KOPT-K1 (cell line): ENCODE data around the gene HEXD.
"Not testable (repeated sequence)": the region's sequence is repeated elsewhere in the genome, so short reads cannot be mapped to it uniquely, and the experiment has no call there.

Source experiments
- H3K27ac ChIP-seq: fragments of 200-600 bp; sonication (generic); 2 replicates; pipeline ENCODE4 v1.5.1; 2016; ENCODE audit warnings: antibody characterized with exemption, mild to moderate bottlenecking, low read depth, low read length; ENCODE audit not compliant: poor library complexity, severe bottlenecking
- H3K36me3 ChIP-seq: fragments of 200-600 bp; sonication (generic); 2 replicates; pipeline ENCODE4 v1.5.1; 2017; ENCODE audit warnings: antibody characterized with exemption, mild to moderate bottlenecking, low read length, moderate library complexity; ENCODE audit not compliant: insufficient read depth
- H3K9me3 ChIP-seq: fragments of 200-600 bp; sonication (generic); 2 replicates; pipeline ENCODE4 v1.5.1; 2017; ENCODE audit warnings: antibody characterized with exemption, low read length, mild to moderate bottlenecking; ENCODE audit not compliant: insufficient read depth, poor library complexity, severe bottlenecking

Gene HEXD

DNA sequence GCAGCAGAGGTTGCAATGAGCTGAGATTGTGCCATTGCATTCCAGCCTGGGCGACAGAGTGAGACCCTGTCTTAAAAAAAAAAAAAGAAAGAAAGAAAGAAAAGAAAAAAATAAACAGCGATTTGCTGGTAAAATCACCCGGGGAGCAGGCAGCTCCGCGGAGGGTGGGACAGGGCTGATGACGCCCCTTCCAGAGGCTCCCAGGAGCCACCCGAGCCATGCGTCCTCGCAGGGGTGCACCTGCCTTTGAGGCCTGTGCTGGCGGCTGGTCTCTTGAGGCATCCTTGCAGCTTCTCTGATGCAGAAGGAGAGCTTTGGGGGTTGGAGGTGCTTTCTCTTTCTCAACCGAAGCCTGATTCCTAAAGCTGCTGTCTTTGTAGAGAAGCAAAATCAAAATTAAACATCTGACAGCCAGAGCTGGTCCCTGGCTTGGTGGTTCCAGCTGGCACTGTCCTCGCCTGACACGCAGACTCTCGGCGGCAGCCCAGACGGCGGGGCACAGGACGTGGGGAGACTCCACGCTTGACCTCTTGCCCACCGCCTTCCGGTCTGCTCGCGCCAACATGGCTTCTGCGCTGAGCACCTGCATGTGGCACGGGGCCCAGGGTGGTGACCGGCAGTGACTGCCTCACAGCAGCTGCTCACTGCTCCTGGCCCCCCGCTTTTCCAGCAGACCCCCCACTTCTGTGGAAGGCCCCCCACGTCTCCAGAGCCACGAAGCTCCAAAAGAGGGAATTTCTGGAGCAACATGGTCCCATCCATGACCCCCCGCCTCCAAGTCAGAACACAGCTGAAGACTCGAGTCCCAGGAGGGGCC lies 40.0 kb upstream of the HEXD start:
- no peaks in the 10 kb centered on the region for H3K9me3 ChIP-seq
- no peak overlapping the region for H3K27ac ChIP-seq
- no peaks in the 10 kb centered on the region for H3K36me3 ChIP-seq

DNA sequence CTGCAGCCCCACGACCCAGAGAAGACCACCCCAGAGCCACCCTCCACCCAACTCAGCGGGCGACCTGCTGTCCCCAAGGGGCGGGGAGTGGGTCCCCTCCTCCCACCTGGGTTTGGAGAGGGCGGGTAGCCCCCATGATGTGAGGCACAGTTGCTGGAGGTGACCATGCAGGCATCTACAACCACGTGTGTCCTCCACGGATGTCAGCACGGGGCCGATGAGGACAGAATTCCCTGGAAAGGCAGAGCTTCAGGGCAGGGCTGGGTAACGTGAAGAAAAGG lies 39.5 kb upstream of the HEXD start:
- no peaks in the 10 kb centered on the region for H3K36me3 ChIP-seq
- no peaks in the 10 kb centered on the region for H3K9me3 ChIP-seq
- H3K27ac ChIP-seq = no peak overlapping the region

DNA sequence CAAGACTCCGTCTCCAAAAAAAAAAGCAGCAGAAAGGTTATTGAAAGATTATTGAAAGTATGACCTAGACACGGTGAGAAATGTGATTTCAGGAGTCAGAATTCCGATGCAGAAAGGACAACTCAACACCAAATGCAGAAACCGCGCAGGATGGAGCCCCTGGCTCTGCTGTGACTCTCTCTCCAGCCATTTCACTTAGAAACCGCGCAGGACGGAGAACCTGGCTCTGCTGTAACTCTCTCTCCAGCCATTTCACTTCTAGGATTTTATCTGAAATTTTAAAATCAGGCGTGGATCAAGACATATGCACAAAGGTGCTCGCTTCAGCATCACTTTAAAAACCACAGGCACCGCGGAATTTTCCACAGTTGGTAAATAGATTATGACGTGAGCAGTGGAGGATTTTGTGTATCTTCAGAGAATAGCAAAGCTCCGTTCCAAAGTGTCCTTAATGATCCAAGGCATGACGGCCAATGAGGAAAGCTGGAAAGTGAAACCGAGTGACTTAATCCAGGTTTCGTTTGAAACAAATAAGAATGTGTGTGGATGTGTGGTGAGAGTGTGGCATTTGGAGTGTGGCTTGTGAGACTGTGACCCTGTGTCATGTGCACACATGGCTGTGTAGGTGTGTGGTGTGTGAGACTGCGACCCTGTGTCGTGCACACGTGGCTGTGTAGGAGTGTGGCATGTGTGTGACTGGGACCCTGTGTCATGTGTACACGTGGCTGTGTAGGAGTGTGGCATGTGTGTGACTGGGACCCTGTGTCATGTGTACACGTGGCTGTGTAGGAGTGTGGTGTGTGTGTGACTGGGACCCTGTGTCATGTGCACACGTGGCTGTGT lies 37.1 kb upstream of the HEXD start:
- H3K36me3 ChIP-seq = no peaks in the 10 kb centered on the region
- H3K27ac ChIP-seq = no peak overlapping the region
- H3K9me3 ChIP-seq = no peaks in the 10 kb centered on the region

DNA sequence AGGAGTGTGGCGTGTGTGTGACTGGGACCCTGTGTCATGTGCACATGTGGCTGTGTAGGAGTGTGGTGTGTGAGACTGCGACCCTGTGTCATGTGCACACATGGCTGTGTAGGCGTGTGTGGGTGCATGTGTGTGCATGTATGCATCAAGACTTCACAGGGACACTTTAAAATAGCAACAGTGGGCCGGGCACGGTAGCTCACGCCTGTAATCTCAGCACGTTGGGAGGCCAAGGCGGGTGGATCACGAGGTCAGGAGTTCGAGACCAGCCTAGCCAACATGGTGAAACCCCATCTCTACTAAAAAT lies 36.5 kb upstream of the HEXD start:
- not testable (repeated sequence) for H3K36me3 ChIP-seq, H3K27ac ChIP-seq, H3K9me3 ChIP-seq

DNA sequence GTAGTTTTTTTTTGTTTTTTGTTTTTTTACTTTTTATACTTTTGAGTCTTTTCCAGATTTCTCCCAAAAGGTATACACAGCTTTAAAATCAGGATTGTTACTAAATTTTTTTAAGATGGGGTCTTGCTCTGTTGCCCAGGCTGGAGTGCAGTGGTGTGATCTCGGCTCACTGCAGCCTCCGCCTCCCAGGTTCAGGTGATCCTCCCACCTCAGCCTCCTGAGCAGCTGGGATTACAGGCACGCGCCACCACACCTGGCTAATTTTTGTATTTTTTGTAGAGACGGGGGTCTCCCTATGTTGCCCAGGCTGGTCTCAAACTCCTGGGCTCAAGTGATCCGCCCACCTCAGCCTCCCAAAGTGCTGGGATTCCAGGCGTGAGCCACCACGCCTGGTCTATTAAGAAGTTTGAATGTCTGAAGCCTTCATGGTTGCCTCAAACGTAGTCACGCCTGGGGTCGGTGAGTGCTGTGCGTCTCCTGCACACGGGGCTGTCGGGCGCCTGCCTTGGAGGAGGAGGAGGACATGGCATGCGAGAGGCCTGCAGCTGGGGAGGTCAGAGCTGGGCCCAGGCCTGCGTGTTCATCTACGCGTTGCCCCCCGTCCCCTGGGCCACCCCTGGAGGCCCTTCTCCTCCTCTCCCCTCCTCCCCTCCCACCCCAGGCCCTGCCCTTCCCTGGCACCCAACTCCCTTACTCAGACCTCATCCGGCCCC lies 35.8 kb upstream of the HEXD start:
- H3K27ac ChIP-seq, H3K9me3 ChIP-seq, H3K36me3 ChIP-seq: not testable (repeated sequence)

DNA sequence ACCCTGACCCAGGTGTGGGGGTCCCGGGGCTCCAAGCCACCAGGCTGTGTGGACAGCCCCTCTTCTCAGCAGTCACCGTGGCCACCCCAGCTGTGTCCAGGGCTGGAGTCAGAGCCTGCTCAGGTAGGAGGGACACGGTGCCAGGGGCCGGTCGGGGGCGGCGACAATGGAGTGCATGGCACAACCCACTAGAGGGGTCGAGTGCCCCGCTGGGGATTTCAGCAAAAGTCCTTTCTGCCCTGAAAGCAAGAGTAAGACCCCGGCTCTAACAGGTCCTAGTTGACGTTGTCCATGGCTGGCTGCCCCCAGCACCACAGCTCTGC lies 35.3 kb upstream of the HEXD start:
- H3K36me3 ChIP-seq = no peaks in the 10 kb centered on the region
- no peaks in the 10 kb centered on the region for H3K9me3 ChIP-seq
- H3K27ac ChIP-seq = no peak overlapping the region

DNA sequence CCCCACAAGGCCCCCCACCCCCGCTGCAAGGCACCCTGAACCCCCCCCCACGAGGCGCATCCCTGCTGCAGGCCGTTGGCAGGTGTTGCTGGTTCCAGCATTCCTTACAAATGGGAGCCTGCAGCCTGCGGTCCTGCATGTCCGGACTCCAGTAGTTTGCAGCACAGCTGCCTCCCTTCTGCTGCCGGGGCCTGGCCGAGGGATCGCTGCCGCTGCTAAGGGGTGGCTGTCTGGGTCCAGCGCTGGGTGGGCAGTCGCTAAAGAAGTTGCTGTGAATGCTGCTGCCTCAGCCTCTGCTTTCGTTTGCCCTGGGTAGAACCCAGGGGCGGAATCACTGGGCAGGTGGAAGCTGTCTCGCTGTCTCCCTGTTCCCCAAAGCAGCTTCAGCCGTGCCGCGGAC lies 34.7 kb upstream of the HEXD start:
- no peak overlapping the region for H3K27ac ChIP-seq
- H3K36me3 ChIP-seq = no peaks in the 10 kb centered on the region
- H3K9me3 ChIP-seq = no peaks in the 10 kb centered on the region

DNA sequence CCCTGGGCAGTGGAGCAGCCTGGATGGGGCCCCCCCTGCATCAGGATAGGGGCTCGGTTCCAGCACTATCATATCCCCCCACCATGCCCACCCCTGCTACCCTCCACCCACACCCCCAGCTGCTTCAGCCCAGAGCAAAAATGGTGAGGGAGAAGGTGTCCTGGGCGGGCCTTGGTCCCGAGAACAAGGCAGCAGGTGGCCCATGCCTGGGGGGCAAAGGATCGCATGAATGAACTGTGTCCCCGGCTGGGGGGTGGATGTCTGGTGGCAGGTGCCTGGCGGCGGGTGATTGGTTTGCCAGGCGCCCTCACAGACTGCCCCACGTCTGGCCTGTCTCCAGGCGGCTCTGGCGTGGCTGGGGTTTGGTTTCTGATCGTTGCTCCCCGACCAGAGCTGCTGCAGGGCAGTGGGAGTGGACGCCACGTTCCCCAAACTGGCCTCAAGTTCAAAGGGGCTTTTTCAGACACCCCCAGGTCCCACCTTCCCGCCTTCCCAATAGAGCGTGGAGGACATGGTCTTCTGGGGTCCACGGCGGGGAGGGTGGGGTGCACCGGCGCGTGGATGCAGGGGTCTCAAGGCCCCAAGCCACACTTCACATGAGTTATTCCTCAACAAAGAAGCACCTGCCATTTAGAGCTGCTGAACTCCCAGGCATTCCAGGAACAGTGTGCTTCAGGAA lies 34.0 kb upstream of the HEXD start:
- Histone ChIP-seq H3K9me3 (no peaks in the 10 kb centered on the region), H3K36me3 (no peaks in the 10 kb centered on the region), H3K27ac (no peak overlapping the region)

DNA sequence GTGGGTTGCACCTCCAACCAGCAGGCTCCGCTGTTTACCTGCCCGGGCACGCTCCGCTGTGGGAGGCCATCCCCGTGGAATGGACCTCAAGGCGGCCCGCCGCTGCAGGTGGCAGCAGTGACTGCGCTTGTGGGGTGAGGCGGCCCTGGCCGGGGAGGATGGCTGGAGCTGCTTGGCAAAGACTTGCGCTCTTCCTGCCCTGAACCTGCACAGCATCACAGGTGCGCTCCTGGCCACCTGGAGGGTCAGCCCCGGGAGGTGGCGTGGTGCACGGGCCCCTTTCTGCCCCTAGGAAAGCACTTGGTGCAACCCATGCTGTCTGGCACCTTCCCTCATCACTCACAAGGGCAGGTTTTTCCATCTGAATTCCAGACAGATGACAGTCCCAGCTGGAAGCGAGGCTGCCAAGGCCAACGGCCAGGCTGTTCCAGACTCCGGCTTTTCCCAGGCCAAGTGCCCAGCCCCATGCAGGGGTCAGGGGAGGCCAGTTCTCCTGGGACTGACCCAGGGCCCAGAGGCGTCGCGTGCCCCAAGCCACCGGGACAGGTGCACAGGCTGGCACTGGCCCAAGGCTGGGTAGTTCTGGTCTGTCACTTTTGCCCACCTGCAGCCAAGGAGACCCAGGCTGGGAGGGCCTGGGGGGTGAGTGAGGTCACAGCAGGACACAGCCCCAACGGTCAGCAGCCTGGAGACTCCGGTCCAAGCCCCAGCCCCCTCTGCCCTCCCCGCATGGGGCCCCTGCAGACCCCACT lies 33.2 kb upstream of the HEXD start:
- H3K27ac ChIP-seq = no peak overlapping the region
- H3K36me3 ChIP-seq = no peaks in the 10 kb centered on the region
- no peaks in the 10 kb centered on the region for H3K9me3 ChIP-seq

DNA sequence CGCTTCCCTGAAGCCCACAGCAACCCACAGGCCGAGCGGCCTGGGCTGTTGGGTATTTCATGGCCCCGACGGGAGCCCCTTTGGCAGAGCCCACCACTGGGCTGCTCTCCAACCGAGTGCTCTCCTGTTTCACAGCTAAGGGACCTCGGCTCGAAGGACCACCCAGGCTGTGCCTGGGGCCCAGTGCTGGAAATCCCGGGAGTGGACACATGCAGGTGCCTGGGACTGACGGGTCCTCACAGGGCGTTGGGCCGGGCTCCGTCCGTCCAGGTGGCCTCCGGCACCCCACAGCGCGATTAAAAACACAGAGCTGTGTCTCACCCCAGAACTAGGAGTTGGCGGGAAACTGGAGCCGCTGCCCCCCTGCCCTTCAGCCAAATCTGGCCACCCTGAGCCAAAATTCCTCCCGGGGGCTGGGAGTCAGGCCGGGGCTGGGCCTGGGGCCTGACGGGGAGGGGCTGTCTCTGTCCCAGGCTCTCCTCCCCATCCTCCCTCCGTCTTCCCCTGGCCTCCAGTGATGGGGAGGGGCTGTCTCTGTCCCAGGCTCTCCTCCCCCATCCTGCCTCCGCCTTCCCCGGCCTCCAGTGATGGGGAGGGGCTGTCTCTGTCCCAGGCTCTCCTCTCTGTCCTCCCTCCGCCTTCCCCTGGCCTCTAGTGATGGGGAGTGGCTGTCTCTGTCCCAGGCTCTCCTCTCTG lies 32.4 kb upstream of the HEXD start:
- Histone ChIP-seq H3K36me3 (0 out of 2 replicates have a peak, but pooled peaks cover 3% of the 10 kb centered on the region), H3K27ac (no peak overlapping the region), H3K9me3 (no peaks in the 10 kb centered on the region)

DNA sequence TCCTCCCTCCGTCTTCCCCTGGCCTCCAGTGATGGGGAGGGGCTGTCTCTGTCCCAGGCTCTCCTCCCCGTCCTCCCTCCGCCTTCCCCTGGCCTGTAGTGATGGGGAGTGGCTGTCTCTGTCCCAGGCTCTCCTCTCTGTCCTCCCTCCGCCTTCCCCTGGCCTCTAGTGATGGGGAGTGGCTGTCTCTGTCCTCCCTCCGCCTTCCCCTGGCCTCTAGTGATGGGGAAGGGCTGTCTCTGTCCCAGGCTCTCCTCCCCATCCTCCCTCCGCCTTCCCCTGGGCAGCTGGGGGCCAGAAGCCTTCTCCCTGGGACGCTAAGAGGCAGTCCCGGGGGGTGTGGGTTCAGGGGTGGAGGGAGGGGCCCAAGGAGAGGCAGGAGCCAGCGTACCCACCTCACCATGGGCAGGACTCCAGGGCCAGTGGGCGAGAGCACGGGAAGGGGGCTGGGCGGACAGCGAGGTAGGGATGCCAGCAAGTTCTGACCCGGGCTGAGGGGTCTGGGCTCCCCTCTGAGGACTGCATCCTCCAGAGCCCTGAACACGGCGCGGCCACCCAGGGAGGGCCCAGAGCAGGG lies 31.8 kb upstream of the HEXD start:
- H3K9me3 ChIP-seq = no peaks in the 10 kb centered on the region
- 0 out of 2 replicates have a peak, but pooled peaks cover 5% of the 10 kb centered on the region for H3K36me3 ChIP-seq
- no peak overlapping the region for H3K27ac ChIP-seq

DNA sequence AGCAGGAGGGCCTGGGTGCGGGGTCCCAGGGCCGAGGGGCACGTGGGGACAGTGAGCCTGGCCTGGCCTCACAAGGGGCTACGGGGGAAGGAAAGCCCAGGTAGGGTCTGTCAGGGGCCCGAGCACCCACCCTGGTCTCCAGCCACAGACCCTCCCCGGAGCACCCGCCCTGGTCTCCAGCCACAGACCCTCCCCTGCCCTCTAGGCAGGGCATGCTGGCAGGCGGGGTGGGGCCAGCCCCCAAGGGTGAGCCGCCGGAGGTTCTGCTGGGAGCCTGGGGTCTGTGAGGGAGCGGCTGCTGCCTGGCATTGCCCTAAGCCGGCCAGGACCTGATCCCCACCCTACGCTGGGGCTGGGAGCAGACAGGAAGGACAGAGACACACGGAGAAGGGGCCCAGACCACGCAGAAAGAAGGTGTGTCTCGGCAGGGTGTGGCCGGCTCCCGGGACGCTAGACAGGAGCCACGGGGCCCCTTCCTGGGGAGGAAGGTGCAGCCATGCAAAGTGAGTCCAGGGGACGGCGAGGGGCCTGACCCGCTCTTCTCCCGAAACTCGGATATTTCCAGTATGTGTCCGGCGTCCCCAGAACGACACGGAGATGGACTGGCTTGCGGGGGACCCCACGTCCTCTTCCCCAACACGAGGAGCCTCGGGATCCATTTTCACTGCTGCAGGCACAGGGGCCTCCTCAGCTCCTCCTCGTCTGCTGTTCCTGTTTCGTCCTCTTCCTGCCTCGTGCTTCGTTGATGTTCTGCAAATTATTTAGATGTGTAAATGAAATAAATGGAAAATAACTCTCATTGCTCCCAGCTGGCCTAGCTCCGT lies 31.1 kb upstream of the HEXD start:
- Histone ChIP-seq H3K9me3 (no peaks in the 10 kb centered on the region), H3K36me3 (peaks cover 13% of the 10 kb centered on the region), H3K27ac (no peak overlapping the region)

DNA sequence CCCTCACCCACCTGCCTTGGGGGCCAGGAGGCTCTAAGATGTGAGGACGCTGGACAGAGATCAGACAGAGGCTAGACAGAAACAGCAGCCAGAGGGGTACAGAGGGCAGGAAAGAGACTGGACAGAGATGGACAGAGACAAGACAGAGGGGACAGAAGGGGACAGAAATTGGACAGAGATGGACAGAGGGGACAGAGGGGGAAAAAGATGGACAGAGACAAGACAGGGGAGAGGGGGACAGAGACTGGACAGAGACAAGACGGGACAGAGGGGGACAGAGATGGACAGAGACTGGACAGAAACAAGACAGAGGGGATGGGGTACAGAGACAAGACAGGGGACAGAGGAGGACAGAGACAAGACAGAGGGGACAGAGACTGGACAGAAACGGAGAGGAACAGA lies 30.4 kb upstream of the HEXD start:
- Histone ChIP-seq H3K9me3 (no peaks in the 10 kb centered on the region), H3K36me3 (peaks cover 19% of the 10 kb centered on the region), H3K27ac (no peak overlapping the region)
